ENCODE results near the gene CXorf66.
"Not testable (repeated sequence)": the region's sequence is repeated elsewhere in the genome, so short reads cannot be mapped to it uniquely, and the experiment has no call there.

Gene CXorf66, protein sequence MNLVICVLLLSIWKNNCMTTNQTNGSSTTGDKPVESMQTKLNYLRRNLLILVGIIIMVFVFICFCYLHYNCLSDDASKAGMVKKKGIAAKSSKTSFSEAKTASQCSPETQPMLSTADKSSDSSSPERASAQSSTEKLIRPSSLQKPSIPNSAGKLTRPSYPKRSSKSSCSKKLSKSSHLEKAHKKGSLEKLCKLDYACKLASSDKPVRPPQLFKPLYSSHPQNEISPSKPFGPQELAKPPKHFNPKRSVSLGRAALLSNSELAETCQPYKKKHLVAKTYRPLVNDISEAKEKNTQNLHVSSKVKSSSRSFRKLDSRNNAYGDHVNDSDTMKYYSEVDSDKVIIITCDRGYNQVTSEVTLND

DNA sequence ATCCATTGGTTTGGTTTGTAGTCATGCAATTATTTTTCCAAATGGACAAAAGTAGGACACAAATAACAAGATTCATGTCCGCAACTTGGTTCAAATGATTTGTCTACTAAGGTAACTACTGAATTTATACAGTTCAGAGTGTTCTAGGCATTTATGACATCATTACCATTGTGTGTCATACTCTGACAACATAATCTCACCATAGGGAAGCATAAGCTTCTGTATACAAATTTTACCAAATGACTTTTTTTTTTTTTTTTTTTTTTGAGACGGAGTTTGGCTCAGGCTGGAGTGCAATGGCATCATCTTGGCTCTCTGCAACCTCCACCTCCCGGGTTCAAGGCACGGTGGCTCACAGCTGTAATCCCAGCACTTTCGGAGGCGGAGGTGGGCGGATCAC is at the start of gene CXorf66:
CXorf66 (minus strand) TSS at position 101 of the 400 bp plus-strand sequence; CDS start at position 76, 25 bp downstream.
- no peak for DNase-seq

DNA sequence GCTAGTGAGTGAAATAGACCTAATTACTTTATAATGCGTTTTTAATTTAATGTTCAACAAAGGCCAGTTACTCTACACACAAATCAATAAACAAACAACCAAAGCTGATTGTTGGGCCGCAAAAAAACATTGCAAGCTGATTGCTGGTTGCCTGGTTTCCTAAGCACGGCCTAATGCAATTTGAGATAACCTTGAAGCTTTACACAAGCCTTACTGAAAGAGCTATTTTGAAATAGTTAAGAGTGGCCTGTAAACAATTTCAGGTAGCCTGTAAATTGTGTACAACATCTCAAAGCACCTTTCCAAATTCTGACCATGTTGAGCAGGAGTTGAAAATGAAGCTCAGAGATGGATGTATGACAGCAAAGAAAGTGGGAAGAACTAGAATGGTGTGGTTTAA is 17.5 kb upstream of the CXorf66 start:
- DNase-seq, result no peak

DNA sequence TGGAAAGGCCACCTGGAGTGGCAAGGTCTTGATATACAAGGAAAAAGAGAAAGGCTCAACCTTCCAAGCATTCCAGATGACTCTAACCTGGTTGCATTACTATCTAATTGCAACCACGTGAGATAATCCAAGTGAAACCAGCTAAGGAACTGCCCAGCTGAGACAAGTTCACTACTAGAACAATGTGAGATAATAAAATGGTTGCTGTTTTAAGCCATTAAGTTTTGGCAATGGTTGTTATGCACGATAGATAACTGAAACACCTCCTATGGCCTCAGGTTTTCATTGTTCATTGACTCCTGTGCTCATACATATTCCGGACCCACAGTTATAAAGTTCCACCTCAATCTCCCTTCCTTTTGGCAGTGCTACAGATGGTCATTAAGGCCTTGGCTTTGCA is 9.2 kb upstream of the CXorf66 start:
- no peak for DNase-seq

DNA sequence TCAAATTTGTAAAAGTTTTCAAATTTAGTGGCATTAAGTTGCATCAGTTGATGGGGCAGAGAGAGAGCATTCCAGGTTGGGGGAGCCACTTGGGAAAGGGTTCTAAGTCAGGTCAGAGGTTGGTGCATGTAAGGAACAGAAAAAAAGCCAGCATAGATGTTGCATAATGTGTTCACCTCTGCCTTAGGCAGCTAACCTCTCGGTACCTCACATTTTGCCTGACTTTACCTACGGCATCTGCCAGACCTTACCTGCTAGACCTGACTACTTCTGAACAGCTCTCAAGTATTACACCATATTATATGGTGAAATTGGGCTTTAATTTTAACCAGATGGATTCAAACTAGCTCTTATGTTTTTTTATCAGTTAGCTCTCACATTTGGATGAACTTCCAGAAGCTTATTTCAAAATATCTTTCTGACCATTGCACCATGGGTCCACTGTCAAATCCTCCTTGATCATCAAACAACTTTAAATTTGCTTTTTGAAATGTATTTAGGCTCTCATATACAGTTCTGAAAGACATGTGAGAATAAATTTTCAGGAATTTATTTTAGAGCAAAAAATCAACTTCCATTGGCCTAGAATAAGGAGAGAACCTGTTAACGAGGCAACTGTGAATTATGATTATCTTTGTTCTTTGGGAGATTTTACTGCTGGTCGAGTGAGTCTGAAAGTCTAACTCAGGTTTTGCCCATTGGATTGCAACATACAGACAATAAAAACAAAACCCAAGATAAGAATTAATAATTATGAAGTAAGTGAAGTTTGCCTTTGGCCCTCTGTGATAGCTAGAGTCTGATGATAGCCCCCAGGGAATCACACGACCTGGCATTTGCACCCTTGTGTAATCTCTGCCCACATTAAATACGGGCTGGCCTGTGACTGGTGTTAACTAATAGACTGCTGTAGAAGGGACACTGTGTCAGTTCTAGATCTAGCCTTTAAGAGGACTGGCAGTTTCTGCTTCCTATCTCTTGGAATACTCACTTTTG is 7.6 kb upstream of the CXorf66 start:
- DNase-seq, result no peak

DNA sequence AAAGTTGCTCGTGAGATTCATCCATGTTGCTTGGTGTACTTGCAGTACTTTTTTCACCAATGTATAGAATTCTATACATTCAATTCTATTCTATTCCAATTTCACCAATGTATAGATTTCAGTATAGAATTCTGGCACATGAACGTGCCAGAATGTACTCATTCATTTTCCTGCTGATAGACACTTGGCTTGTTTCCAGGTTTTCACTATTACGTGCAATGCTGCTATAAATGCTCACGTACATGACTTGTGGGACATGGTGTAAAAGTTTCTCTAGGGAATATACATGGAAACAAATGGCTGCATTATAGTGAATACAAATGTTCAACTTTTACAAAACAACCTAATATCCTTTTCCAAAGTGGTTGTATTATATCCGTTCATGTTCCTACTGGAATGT is 6.8 kb upstream of the CXorf66 start:
- DNase-seq, result no peak

DNA sequence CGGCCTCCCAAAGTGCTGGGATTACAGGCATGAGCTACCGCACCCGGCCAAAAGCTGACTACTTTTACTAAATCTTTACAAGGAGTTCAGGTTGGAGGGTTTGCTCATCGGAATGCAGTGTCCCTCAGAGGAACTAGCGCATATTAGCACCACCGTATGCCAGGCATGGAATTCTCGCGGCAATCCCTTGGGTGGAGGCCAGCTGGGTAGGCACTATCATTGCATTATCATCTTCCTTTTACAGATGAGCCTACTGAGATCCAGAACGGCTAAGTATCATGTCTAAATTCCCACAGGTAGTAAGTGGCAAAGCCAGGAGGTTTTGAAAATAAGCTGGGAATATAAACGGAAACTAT is 6.1 kb upstream of the CXorf66 start:
- no peak for DNase-seq

DNA sequence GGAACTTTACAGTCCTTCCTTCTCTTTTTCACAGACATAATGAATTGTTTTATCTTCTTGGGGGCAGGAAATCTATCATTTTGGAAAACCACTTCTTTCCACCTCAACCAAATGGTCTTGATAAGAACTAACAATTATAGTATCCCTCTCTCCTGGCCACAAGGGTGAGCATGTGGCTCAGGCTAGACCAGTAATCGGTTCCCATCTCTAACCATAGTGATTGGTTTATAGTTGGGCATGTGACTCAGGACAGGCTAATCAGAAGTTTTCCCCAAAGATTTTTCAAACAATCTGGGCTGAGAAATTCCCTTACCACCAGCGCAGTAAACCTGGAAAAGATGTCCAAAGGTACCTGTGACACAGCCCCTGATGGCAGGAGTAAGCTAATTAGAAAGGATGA is 4.0 kb upstream of the CXorf66 start:
- no peak for DNase-seq

DNA sequence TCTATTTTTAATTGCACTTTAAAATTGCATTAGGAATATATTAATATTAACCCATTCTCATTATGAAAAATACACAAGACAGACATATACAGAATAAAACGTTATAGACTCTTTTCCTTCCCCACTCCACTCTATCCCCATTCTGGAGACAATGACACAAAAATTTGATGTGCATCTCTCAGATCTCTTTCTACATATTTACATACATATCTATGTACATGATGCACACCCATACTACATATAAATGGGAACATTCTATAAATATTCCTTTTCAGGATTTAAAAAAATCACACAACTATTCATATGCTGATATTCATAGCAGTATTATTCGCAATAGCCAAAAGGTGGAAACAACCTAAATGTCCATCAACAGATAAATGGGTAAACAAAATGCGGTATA is 2.4 kb upstream of the CXorf66 start:
- DNase-seq, result no peak

DNA sequence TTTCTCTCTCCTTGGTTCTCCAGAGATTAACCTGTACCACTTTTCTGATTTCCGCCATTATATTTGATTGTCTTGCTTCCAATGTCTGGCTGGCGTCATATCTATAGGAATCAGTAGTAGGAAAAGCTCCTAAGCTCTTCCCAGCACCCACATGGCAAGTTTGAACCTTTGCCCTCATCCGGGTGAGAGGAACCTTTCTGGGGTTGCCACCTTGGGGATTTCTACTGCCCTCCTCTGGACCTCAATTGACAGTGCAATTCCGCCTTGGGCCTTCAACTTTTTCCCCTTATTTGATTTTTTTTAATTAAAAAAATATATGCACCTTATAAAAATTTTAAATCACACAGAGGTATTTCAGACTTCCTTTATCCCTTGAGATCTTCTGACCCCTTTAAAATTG is 2.0 kb upstream of the CXorf66 start:
- DNase-seq, result no peak

DNA sequence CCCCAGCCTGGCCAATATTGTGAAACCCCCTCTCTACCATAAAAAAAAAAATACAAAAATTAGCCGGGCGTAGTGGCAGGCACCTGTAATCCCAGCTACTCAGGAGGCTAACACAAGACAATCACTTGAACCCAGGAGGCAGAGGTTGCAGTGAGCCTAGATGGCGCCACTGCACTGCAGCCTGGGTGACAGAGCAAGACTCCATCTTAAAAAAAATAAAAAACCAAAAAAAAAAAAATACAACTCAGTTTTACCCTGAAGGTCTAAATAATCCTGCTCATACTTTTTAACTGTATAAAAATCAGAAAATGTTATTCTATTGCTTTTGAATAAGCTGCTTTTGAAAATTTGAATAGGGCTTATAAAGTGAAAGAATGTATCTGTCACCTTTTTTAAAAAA is 838 bp upstream of the CXorf66 start:
- DNase-seq, result not testable (repeated sequence)

DNA sequence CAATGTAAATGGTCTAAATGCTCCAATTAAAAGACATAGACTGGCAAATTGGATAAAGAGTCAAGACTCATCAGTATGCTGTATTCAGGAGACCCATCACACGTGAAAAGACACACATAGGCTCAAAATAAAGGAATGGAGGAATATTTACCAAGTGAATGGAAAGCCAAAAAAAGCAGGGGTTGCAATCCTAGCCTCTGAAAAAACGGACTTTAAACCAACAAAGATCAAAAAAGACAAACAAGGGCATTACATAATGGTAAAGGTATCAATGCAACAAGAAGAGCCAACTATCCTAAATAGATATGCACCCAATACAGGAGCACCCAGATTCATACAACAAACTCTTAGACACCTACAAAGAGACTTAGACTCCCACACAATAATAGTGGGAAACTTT is 4.2 kb downstream of the CXorf66 start:
- not testable (repeated sequence) for DNase-seq

DNA sequence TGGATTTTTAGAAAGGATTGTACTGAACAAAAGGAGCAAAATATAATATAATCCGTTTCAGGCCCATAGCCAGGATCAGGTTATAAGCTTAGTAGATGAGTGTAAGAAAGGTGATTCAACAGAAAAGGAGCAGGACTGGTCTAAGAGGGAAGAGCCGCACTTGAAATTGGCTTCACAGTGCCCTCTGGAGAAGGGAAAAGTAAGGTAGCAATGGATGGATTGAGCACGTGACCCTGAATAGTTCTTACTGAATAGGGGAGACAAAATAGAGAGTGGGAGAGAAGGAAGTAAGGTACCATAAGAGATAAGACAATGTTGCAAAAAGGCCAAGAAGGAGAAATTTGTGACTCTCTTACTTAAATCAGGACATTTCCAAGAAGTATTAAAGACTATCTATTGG is 15.6 kb downstream of the CXorf66 start:
- no peak for DNase-seq

DNA sequence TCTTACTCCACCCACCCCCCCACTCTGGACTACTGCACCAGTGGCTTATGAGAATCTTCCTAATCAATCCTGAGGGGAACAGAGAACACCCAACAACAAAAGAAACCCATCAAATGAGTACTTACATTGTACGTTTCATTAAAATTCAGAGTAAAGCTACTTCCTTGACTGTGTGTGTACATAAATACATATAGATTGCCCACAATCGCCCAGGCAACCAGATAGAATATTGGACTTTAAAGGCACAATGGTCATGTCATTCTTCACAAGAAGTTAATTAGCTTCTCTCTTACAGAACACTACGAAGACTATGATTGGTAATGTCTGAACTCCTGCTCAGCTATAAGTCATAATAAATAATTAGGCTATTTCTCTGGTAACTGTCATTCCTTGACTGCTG is 20.2 kb downstream of the CXorf66 start:
- no peak for DNase-seq

DNA sequence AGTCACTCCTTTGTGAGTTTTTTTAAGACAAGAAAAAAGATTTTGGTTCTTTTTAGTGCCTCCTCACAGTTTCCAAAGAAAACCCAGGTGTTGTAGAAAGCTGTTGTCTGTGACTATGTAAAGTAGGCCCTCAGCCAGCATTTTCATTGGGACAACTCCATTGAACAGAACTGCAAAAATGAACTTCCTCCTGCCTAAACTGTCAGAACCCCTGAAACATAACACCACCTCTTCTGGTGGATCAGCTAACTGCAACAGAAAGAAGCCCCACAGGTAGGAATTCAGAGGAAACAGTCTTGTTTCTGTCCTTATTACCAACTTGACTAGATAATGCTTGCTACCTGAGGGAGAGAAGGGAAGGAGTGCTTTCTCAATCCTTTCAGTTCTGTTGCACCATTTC is 29.1 kb downstream of the CXorf66 start:
- DNase-seq, result no peak

DNA sequence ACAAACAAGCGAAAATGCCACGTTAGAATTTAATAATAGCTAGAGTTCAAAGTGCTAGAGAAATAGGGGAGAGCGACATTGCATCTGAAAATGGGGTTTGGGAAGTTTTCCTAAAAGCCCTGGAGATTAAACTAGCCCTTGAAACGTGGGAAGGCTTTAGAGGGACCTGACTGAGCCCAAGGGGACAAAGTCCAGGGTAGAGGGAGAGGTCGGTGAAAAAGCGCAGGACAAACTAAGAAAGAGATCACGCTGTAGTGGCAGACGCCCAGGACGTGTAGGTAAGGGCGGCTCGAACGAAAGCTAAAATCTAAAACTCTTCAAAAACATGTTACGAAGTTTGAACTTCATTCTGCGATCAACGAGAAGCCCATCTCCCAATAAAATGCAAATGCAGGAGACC is 31.4 kb downstream of the CXorf66 start:
- DNase-seq, result no peak

DNA sequence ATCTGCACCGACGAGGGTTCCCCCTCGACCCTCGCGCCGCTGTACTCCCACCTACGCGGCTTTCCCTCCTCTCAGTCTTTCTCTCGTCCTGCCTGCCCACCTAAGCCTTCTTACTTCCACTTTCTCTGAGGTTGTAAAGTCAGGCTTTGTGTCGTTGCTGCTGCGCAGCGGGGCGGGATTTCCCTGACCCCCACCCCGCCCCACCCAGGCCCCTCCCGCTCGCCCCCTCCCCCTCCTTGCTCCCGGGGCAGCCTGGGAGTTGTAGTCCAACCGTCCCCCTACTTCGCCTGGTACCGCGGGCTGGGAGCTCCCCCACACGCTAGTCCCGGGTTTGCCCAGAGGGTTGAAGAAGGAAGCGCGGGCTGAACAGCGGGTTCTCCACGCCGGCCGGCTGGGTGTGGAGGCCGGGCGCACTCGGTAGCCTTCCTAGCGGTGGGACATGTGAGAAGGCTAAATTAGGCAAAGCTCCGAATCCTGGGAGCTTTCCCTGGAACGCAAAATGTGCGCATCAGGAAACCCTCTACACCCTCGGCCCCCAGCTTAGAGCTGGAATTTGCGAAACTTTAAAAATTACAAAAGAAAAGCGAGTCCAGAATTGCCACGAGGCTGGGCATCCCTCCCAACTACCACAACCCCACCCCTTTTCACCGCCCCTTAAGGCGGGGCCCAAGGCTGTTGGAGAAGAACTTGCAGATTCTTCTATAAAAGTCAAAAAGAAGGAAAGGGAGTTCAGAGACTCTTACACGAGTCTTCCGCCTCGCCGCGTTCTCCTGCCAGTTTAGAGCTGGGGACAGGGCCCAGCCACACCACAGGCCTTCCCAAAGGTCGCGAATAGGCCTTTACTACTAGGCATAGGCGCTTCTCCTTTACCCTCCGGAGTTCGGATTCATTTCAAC is 32.2 kb downstream of the CXorf66 start, which contains the start of gene ATP11C:
ATP11C (minus strand) TSS at position 153 of the 896 bp plus-strand sequence. CDS start 1,011 bp downstream, outside the sequence.
- peak; percentile 50 for DNase-seq

DNA sequence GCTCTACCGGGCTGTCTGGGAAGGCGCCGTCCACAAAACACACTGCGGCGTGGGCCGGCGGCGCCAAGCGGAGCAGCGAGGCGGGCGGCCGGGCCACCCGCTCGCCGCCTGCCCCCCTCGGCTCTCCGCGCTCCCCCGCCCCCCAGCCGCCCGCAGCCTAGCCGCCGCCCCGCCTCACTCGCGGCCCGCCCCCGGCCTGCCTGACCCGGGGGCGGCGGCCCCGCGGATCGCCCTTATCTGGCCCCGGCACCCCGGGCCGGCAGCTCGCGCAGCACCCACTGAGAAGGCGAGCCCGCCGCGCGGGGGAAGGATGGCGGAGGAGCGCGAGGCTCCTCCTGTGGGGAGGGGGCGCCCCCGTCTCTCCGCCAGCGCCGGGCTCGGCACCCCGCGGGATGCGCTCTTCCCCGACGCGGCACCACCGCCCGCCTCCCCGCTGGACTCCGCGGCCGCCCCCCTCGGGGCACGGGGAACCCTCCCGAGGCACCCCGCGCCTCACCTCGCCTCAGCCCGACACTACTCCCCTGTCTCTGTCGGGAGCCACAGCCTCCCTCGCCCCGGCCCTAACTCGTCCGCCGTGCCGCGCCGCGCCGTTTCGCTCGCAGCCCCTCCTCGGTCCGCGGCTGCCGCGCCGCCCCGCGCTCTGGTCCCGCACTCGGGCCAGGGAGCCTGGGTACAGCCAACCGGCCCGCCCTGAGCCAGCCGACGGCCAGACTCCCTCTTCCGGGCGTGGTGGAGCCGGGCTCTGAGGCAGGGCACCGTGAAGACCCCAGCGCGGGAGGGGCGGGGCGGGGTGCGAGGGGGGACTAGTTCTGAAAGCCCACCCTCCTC is 33.0 kb downstream of the CXorf66 start:
- DNase-seq, result no peak

DNA sequence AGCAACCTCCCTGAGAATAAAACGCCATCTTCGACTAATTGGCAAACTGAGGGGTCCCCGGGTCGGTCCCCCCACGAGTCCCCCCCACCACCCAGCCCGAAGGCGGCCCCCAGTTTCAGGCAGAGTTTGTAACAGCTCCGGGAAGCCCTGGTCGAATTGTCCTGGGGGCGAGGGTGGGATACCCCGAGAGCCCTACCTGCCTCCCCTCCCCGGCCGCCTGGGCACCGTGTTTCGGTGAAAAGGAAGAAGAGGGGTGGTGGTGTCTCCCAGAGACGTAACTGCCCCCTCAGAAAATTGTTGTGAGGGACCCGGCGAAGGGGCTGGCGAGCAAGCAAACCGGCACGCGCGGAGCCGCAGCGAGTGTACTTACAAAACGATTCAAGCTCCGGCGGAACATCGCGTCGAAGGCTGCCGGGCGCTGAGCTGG is 33.7 kb downstream of the CXorf66 start:
- DNase-seq, result no peak

DNA sequence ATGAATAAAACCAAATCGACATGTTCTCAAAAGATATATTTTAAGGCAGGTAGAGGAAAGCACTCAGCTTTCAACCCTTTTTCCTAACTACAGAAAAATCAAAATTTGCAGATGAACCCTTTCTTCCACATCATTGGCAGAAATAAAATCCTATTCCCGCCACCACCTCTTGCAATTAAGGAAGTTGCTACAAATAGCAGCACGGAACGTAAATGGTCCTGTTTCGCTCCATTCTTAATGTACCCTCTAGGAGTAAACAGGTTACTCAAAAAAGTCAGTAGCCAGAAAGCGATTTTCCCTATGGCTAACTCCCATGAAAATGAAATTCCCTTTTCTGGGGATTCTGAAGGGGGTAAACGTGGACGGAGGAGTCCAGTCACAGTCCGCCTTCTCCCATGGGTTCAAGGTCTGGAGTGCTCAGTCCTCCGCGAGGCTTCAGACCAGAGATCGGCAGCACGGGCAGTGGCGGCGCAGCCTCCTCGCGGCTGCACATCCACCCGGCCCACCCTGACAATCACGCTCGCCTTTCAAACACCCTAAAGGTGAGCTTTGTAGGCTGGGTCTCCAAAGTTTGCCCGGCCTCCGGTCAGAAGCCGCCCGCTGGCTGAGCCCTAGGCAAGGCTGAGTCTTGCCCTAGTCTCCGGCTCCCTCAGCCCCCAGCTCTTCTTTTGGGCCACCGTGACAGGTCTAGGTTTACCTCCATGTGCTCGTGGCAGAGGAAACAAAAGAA is 34.2 kb downstream of the CXorf66 start:
- DNase-seq, result no peak

DNA sequence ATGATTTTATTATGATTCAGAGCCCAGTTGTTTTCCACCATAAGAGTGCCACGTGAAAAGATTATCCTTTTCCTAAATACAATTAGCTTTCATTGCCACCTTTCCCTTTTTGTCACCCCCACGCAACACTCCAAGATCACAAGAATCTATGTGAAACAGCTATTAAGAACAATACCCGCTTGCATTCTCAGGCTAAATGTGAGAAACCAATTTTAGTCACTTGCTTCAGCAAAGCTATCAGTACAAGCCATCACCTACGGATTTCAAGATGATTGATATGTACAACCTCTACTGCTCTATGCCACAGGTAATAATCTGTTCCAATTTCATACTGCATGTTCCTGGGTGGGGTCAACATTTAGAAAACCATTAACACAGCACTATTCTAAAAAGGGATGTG is 34.9 kb downstream of the CXorf66 start:
- DNase-seq, result no peak

DNA sequence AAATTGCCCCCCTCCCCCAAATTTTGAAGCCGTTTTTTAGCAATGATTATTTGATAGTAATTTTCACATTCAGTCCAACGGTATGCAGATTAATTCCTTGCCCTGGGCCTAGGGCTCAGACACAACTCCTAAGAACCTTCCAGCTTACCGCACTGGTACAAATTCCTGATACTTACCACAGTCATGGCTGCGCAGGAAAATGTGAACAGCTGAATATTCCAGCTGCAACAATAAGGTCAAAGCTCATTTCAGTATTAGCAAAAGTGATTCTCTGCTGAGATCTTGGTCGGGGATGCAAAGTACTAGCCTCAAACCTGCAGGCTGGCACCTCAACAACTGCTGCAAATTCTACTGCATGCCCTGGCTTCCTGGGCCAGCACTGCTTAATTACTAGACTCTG is 35.4 kb downstream of the CXorf66 start:
- no peak for DNase-seq
